SK-N-SH treated with all-trans-retinoic acid at 6 μM for 48 hours (cell line): ENCODE results near the gene HDGFL2.

Experiments used
- ARNTL ChIP-seq: fragments of 450-650 bp; formaldehyde crosslinking; IDR thresholded peaks from 2 replicates; pipeline ENCODE4 v1.5.0; 2020; ENCODE audit warnings: low read depth, mild to moderate bottlenecking, moderate library complexity, borderline replicate concordance
- PPARA ChIP-seq: fragments of 250-450 bp; sonication (Bioruptor Pico); IDR thresholded peaks from 2 replicates; pipeline ENCODE4 v1.5.0; 2020; ENCODE audit warnings: mild to moderate bottlenecking, borderline replicate concordance
- RARB ChIP-seq: fragments of 250-450 bp; sonication (Bioruptor Pico); IDR thresholded peaks from 2 replicates; pipeline ENCODE4 v1.8.0; 2021; ENCODE audit warnings: mild to moderate bottlenecking, moderate library complexity
- ZC3H10 ChIP-seq: fragments of 250-450 bp; sonication (Bioruptor Pico); IDR thresholded peaks from 2 replicates; pipeline ENCODE4 v1.5.1; 2021; ENCODE audit warnings: mild to moderate bottlenecking, moderate library complexity
- ZNF565 ChIP-seq: fragments of 450-650 bp; formaldehyde crosslinking; conservative IDR thresholded peaks from 2 replicates; pipeline ENCODE4 v1.5.0; 2020; ENCODE audit warnings: low read depth, mild to moderate bottlenecking, moderate library complexity

DNA sequence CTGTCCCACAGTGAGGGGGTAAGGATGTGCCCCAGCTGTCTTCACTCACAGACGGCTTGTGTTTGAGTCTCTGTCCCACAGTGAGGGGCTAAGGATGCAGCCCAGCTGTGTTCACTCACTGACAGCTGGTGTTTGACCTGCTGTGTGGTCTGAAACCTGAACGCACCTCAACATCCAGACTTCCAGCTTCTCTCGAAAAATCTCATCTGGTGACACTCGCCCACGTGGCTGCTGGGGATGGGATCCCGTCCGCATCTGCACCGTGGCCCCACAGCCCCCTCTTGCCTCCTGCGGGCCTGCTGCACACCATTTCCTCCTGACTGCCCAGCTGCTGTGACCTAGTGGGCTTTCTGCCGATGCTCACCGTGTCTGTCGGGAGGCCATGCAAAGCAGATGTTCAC lies 42.3 kb upstream of the HDGFL2 start:
- TF ChIP-seq PPARA (CRISPR knock-in tag) = no peak
- no peak for TF ChIP-seq ZNF565 (CRISPR knock-in tag)
- no peak for TF ChIP-seq RARB (CRISPR knock-in tag)
- TF ChIP-seq ARNTL (CRISPR knock-in tag) = no peak
- TF ChIP-seq ZC3H10 (CRISPR knock-in tag) = no peak
